CD14-positive monocyte (primary cell): Measurements from ENCODE around the gene IGF2BP2. TPM values are rescaled to one million over a fixed set of nuclear protein-coding genes. Genes with fewer than 3 reads are reported as not detected.

ENCODE experiments used
- DNase-seq, 3 donors: peaks; one replicate each; pipeline ENCODE4 v3.0.0-alpha.2; 2011 to 2022
- H2AFZ ChIP-seq: 2 replicates; pipeline ENCODE4 v1.6.0; 2012; ENCODE audit warnings: mild to moderate bottlenecking, low read depth, low read length, inconsistent platforms; ENCODE audit not compliant: insufficient read depth, poor library complexity, severe bottlenecking
- H3K27ac ChIP-seq, 2 donors: 1 replicate in 1 of 2; 2 replicates in 1 of 2; pipeline ENCODE4 v1.5.1; 2012 to 2013; ENCODE audit warnings: low read length in 2 of 2, control low read depth in 1 of 2, inconsistent platforms in 1 of 2, low read depth in 1 of 2, mild to moderate bottlenecking in 1 of 2
- H3K27me3 ChIP-seq, 2 donors: one replicate each; pipeline versions ENCODE4 v1.6.0 to v1.6.1; 2011 to 2013; ENCODE audit warnings: low read length in 2 of 2; ENCODE audit not compliant: control insufficient read depth in 2 of 2, insufficient read depth in 2 of 2
- H3K36me3 ChIP-seq, 2 donors: replicated peaks in 1 of 2; 1 replicate in 1 of 2; 2 replicates in 1 of 2; pipeline versions ENCODE4 v1.5.1 to v1.6.1; 2012 to 2013; ENCODE audit warnings: low read length in 2 of 2, control low read depth in 1 of 2, inconsistent platforms in 1 of 2, mild to moderate bottlenecking in 1 of 2; ENCODE audit not compliant: insufficient read depth in 2 of 2, control insufficient read depth in 1 of 2
- H3K4me1 ChIP-seq, 2 donors: 1 replicate in 1 of 2; 2 replicates in 1 of 2; pipeline versions ENCODE4 v1.5.1 to v1.6.1; 2012 to 2013; ENCODE audit warnings: low read length in 2 of 2, control low read depth in 1 of 2, inconsistent platforms in 1 of 2, mild to moderate bottlenecking in 1 of 2, moderate library complexity in 1 of 2; ENCODE audit not compliant: insufficient read depth in 2 of 2, control insufficient read depth in 1 of 2
- H3K4me2 ChIP-seq: replicated peaks from 2 replicates; pipeline ENCODE3; 2012; ENCODE audit warnings: low read length, moderate library complexity, mild to moderate bottlenecking; ENCODE audit not compliant: poor library complexity, severe bottlenecking; ENCODE audit errors: extremely low read depth
- H3K4me3 ChIP-seq, 3 experiments: fragments of 200-600 bp in 1 of 3; sonication (generic) in 1 of 3; replicated peaks in 1 of 3; 1 replicate in 2 of 3; 2 replicates in 1 of 3; pipeline ENCODE4 v1.5.1; 2011 to 2013; ENCODE audit warnings: low read length in 3 of 3, mild to moderate bottlenecking in 3 of 3, control low read depth in 2 of 3, low read depth in 2 of 3, inconsistent platforms in 1 of 3, moderate library complexity in 1 of 3
- H3K79me2 ChIP-seq: 2 replicates; pipeline ENCODE4 v1.6.0; 2012; ENCODE audit warnings: mild to moderate bottlenecking, control low read depth, inconsistent platforms, low read length, moderate library complexity; ENCODE audit not compliant: insufficient read depth
- H3K9ac ChIP-seq: 2 replicates; pipeline ENCODE4 v1.6.0; 2017; ENCODE audit warnings: low read length, mild to moderate bottlenecking; ENCODE audit not compliant: insufficient read depth, poor library complexity, severe bottlenecking
- H3K9me3 ChIP-seq, 2 donors: replicated peaks in 1 of 2; 1 replicate in 1 of 2; 2 replicates in 1 of 2; pipeline versions ENCODE4 v1.5.1 to v1.6.1; 2012 to 2013; ENCODE audit warnings: low read length in 2 of 2, control low read depth in 1 of 2; ENCODE audit not compliant: control insufficient read depth in 1 of 2, insufficient read depth in 1 of 2
- H4K20me1 ChIP-seq: 2 replicates; pipeline ENCODE4 v1.6.0; 2012; ENCODE audit warnings: mild to moderate bottlenecking, low read length, control low read depth, moderate library complexity; ENCODE audit not compliant: insufficient read depth
- H3K27ac Mint-ChIP-seq, 7 donors: one replicate each; pipeline ENCODE4 v1.8.0; 2020; ENCODE audit warnings: mild to moderate bottlenecking in 7 of 7, mixed read lengths in 7 of 7, moderate library complexity in 6 of 7, inconsistent platforms in 2 of 7
- H3K27me3 Mint-ChIP-seq, 3 donors: one replicate each; pipeline ENCODE4 v1.8.0; 2021 to 2022; ENCODE audit warnings: low read depth in 3 of 3, mild to moderate bottlenecking in 3 of 3, mixed read lengths in 3 of 3, moderate library complexity in 3 of 3, inconsistent platforms in 1 of 3
- H3K36me3 Mint-ChIP-seq, 2 donors: one replicate each; pipeline ENCODE4 v1.8.0; 2020; ENCODE audit warnings: mixed read lengths in 2 of 2, inconsistent platforms in 1 of 2, mild to moderate bottlenecking in 1 of 2
- H3K4me1 Mint-ChIP-seq: one replicate; pipeline ENCODE4 v1.8.0; 2020; ENCODE audit warnings: mild to moderate bottlenecking, mixed read lengths
- H3K4me3 Mint-ChIP-seq, 2 donors: one replicate each; pipeline ENCODE4 v1.8.0; 2020; ENCODE audit warnings: mild to moderate bottlenecking in 2 of 2, mixed read lengths in 2 of 2, moderate library complexity in 1 of 2
- H3K9me3 Mint-ChIP-seq, 7 donors: one replicate each; pipeline ENCODE4 v1.8.0; 2020 to 2022; ENCODE audit warnings: mixed read lengths in 7 of 7, mild to moderate bottlenecking in 6 of 7, moderate library complexity in 6 of 7, inconsistent platforms in 2 of 7
- WGBS: methylation state at CpG from one replicate; pipeline ENCODE4 v1.1.5; 2013; ENCODE audit warnings: missing lambda C conversion rate; ENCODE audit not compliant: insufficient coverage; 5-methylcytosine and 5-hydroxymethylcytosine counted together
- intact Hi-C, 2 donors: fragments of 100-400 bp; cut with micrococcal nuclease; formaldehyde crosslinking; loops; one replicate each; pipeline versions ENCODE4 v1.15.0 to v1.15.1; 2023
- polyA plus RNA-seq, 3 donors: library from polyadenylated mRNA; depleted of rRNA in 1 of 3; unstranded in 2 of 3; stranded (reverse) in 1 of 3; fragments of 300-500 nt in 2 of 3; fragments of >200 nt in 1 of 3; fragmentation: Illumina TruSeq in 2 of 3; gene quantifications; 1 replicate in 2 of 3; 2 replicates in 1 of 3; pipeline ENCODE4 v1.2.3, GENCODE V29; 2012 to 2021
- TF ChIP-seq, protein P1 (sequence below): fragments of 200-600 bp; IDR thresholded peaks from one replicate; pipeline ENCODE4 v1.8.0; 2022; ENCODE audit warnings: antibody characterized with exemption, mild to moderate bottlenecking

IGF2BP2 gene
- polyA plus RNA-seq, 3 donors: 0.78 to 2.8 (median 1.00) TPM

DNA sequence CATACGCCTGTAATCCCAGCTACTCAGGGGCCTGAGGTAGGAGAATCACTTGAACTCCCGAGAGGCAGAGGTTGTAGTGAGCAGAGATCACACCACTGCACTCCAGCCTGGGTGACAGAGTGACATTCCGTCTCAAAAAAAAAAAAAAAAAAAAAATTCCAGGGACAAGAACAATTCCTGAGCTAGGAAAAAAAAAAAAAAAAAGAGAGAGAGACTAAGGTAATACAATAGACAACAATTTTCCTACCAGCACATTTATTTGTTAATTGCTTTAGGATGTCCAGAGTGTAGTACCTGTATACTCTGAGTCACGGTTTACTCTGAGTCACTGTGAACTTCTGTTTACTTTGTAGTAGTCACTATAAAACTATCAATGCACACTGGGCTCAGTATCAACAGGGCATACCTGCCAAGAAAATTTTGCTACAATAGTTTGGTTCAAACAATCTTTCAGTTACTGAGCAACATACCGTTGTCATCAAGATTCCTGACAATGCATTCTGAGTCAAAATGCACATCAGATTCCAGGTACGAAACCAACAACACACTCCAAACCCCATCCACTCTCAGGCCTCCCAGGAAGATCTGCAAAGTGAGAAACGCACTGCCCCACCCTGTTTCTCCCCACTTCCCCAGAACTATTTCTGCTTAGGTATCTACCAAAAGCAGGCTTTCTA is 28.3 kb downstream of the IGF2BP2 start:
- Mint-ChIP-seq H3K27me3 (no peaks in the 10 kb centered on the region), H3K9me3 (peaks cover 0 to 6% (median 0%) of the 10 kb centered on the region in 7 donors), H3K36me3 (peaks cover 0 to 2% of the 10 kb centered on the region in 2 donors), H3K4me3 (no peak overlapping the region), H3K27ac (peak overlapping the region in 3 of 7 donors; percentile 28 to 57 (median 46)), H3K4me1 (peaks cover 56% of the 10 kb centered on the region)
- no peak overlapping the region for H3K9ac ChIP-seq
- H4K20me1 ChIP-seq: peaks cover 4% of the 10 kb centered on the region
- H3K4me2 ChIP-seq: no peak overlapping the region
- no peak overlapping the region for H2AFZ ChIP-seq
- H3K27ac ChIP-seq: no peak overlapping the region
- 50% methylated on average over 4 of the region's 7 CpGs for WGBS
- H3K36me3 ChIP-seq: no peaks in the 10 kb centered on the region
- H3K27me3 ChIP-seq: no peaks in the 10 kb centered on the region
- no peak overlapping the region for H3K4me3 ChIP-seq
- peak in 1 of 3 donors; percentile 11 for DNase-seq
- intact Hi-C loops: no loop called here
- peaks cover 82% of the 10 kb centered on the region for H3K79me2 ChIP-seq
- H3K4me1 ChIP-seq: peaks cover 43 to 50% of the 10 kb centered on the region in 2 donors
- H3K9me3 ChIP-seq: no peaks in the 10 kb centered on the region
- TF ChIP-seq, protein P1, sequence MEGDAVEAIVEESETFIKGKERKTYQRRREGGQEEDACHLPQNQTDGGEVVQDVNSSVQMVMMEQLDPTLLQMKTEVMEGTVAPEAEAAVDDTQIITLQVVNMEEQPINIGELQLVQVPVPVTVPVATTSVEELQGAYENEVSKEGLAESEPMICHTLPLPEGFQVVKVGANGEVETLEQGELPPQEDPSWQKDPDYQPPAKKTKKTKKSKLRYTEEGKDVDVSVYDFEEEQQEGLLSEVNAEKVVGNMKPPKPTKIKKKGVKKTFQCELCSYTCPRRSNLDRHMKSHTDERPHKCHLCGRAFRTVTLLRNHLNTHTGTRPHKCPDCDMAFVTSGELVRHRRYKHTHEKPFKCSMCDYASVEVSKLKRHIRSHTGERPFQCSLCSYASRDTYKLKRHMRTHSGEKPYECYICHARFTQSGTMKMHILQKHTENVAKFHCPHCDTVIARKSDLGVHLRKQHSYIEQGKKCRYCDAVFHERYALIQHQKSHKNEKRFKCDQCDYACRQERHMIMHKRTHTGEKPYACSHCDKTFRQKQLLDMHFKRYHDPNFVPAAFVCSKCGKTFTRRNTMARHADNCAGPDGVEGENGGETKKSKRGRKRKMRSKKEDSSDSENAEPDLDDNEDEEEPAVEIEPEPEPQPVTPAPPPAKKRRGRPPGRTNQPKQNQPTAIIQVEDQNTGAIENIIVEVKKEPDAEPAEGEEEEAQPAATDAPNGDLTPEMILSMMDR: no peak

DNA sequence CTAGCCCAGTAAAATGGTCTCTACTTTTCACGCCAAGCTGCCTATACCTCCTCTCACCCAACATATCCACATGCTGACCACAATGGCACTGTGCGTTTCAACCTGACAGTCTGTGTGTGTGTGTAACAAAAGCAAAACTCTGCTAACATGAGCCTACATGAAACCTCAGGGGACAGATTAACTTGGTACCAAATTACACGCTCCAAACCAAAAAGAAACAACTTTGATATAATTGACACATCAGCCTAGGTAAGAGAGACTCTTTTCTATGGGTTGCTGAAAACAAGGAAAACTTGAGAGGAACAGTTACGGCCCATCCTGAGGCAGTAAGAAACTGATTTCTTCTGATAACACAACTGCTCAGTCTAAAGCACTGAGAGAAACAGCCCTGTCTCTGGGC is 31.5 kb downstream of the IGF2BP2 start:
- TF ChIP-seq, protein P1: no peak
- H3K4me1 Mint-ChIP-seq: peaks cover 40% of the 10 kb centered on the region
- Histone ChIP-seq H3K27me3 (no peaks in the 10 kb centered on the region), H3K36me3 (no peaks in the 10 kb centered on the region), H2AFZ (no peak overlapping the region), H4K20me1 (peaks cover 4% of the 10 kb centered on the region), H3K9ac (no peak overlapping the region), H3K4me3 (no peak overlapping the region), H3K4me2 (no peak overlapping the region), H3K79me2 (peaks cover 83% of the 10 kb centered on the region), H3K4me1 (peaks cover 30 to 35% of the 10 kb centered on the region in 2 donors), H3K9me3 (no peaks in the 10 kb centered on the region), H3K27ac (no peak overlapping the region)
- no peaks in the 10 kb centered on the region for H3K27me3 Mint-ChIP-seq
- intact Hi-C loops: no loop called here
- no peak for DNase-seq
- peaks cover 0 to 2% (median 0%) of the 10 kb centered on the region in 7 donors for H3K9me3 Mint-ChIP-seq
- H3K27ac Mint-ChIP-seq: peak overlapping the region in 1 of 7 donors; percentile 27
- H3K36me3 Mint-ChIP-seq: no peaks in the 10 kb centered on the region
- WGBS: no CpG with 5 or more reads among the region's 4 CpGs
- H3K4me3 Mint-ChIP-seq: no peak overlapping the region
